ENCODE data around the gene MEG3.

Gene MEG3

GRCh38 chr14:100905166-100905565 lies 79.2 kb downstream of the MEG3 start:
- H3K4me3 ChIP-seq (ENCODE audit: low read length): no peak overlapping the region
- DNase-seq (ENCODE audit: low read depth): no peak
- TF ChIP-seq CTCF (conservative IDR thresholded peaks at IDR 0.05; ENCODE audit: low read depth, low read length): no peak

GRCh38 chr14:100906420-100906819 lies 80.5 kb downstream of the MEG3 start:
- peak; percentile 32 for TF ChIP-seq CTCF (conservative IDR thresholded peaks at IDR 0.05; ENCODE audit: low read depth, low read length)
- H3K4me3 ChIP-seq (ENCODE audit: low read length): no peak overlapping the region
- no peak for DNase-seq (ENCODE audit: low read depth)

- no peak for TF ChIP-seq CTCF (conservative IDR thresholded peaks at IDR 0.05; ENCODE audit: low read depth, low read length)
- no peak for DNase-seq (ENCODE audit: low read depth)
- no peak overlapping the region for H3K4me3 ChIP-seq (ENCODE audit: low read length)
These were observed 81.3 kb downstream of the MEG3 start for GRCh38 chr14:100907240-100907639.

- no peak for TF ChIP-seq CTCF (conservative IDR thresholded peaks at IDR 0.05; ENCODE audit: low read depth, low read length)
These were observed 83.5 kb downstream of the MEG3 start for GRCh38 chr14:100909439-100909838.

More at GRCh38 chr14:100909439-100909838, 83.5 kb downstream of the MEG3 start:
- DNase-seq (ENCODE audit: low read depth): no peak
- no peak overlapping the region for H3K4me3 ChIP-seq (ENCODE audit: low read length)

Measured in retinal pigment epithelial cell (primary cell).